Body of pancreas (tissue), 4 donors: Measurements from ENCODE around the gene SH3RF2.

ENCODE experiments used
- CTCF ChIP-seq, 7 experiments: fragments of 450-650 bp in 4 of 7; fragments of 200-600 bp in 3 of 7; sonication (generic) in 3 of 7; IDR thresholded peaks; one replicate each; pipeline ENCODE4 v1.5.1; 2016 to 2019; ENCODE audit warnings: antibody characterized with exemption in 7 of 7
- POLR2A ChIP-seq, 3 donors: fragments of 450-650 bp; IDR thresholded peaks; one replicate each; pipeline ENCODE4 v1.6.1; 2016; ENCODE audit warnings: antibody characterized with exemption in 3 of 3, mild to moderate bottlenecking in 2 of 3

- peak; percentile 14 to 74 (median 66) for TF ChIP-seq CTCF (IDR thresholded peaks at IDR 0.05)
- no peak for TF ChIP-seq POLR2A (IDR thresholded peaks at IDR 0.05)
Observed at GRCh38 chr5:146048994-146049703, 112.8 kb downstream of the SH3RF2 start.
